Upper lobe of left lung (tissue), 6 donors: ENCODE results near the gene TAGLN3. TPM values are rescaled to one million over a fixed set of nuclear protein-coding genes. Genes with fewer than 3 reads are reported as not detected.

Experiments
- ATAC-seq, 2 donors: fragments of 200-7000 bp; cut with Tn5 transposase; one replicate each; pipeline ENCODE4 v1.9.1; 2022; ENCODE audit warnings: mild to moderate bottlenecking in 2 of 2, moderate library complexity in 2 of 2; ENCODE audit not compliant: low FRiP score in 2 of 2
- DNase-seq, 2 donors: peaks; one replicate each; pipeline ENCODE4 v3.0.0-alpha.2; 2019 to 2020
- H3K27ac ChIP-seq, 4 donors: fragments of 200-600 bp; sonication (generic); one replicate each; pipeline ENCODE4 v1.5.1; 2016 to 2019
- H3K27me3 ChIP-seq, 4 donors: fragments of 200-600 bp; sonication (generic); one replicate each; pipeline ENCODE4 v1.5.1; 2017 to 2019
- H3K36me3 ChIP-seq, 4 donors: fragments of 200-600 bp; sonication (generic); one replicate each; pipeline ENCODE4 v1.5.1; 2016 to 2019
- H3K4me1 ChIP-seq, 4 donors: fragments of 200-600 bp; sonication (generic); one replicate each; pipeline ENCODE4 v1.5.1; 2018 to 2019
- H3K4me3 ChIP-seq, 4 donors: fragments of 200-600 bp; sonication (generic); one replicate each; pipeline ENCODE4 v1.5.1; 2017 to 2019; ENCODE audit warnings: mild to moderate bottlenecking in 2 of 4, moderate library complexity in 1 of 4
- H3K9me3 ChIP-seq, 4 donors: fragments of 200-600 bp; sonication (generic); one replicate each; pipeline ENCODE4 v1.5.1; 2018 to 2019
- CTCF ChIP-seq, 6 experiments: fragments of 450-650 bp in 4 of 6; fragments of 200-600 bp in 2 of 6; sonication (generic) in 2 of 6; IDR thresholded peaks; one replicate each; pipeline ENCODE4 v1.5.1; 2016 to 2019; ENCODE audit warnings: antibody characterized with exemption in 6 of 6
- EP300 ChIP-seq, 4 donors: sonication (generic); formaldehyde crosslinking; IDR thresholded peaks; one replicate each; pipeline ENCODE4 v1.5.1; 2017; ENCODE audit warnings: antibody characterized with exemption in 4 of 4, control low read depth in 2 of 4
- POLR2A ChIP-seq, 4 donors: fragments of 450-650 bp; IDR thresholded peaks; one replicate each; pipeline ENCODE4 v1.5.1; 2016 to 2017; ENCODE audit warnings: antibody characterized with exemption in 4 of 4, mild to moderate bottlenecking in 2 of 4
- POLR2AphosphoS5 ChIP-seq, 2 donors: sonication (generic); formaldehyde crosslinking; IDR thresholded peaks; one replicate each; pipeline ENCODE4 v1.5.1; 2017; ENCODE audit warnings: antibody characterized with exemption in 2 of 2
- WGBS, 2 donors: methylation state at CpG; one replicate each; pipeline ENCODE4 v1.1.5; 2017 to 2018; 5-methylcytosine and 5-hydroxymethylcytosine counted together
- total RNA-seq, 6 donors: library from RNA; depleted of rRNA in 4 of 6; stranded (reverse); fragments of >200 nt in 4 of 6; gene quantifications; one replicate each; pipeline versions ENCODE4 v1.1.0 to v1.2.1, GENCODE V29; 2016 to 2021
- donor health status: DM: no; HTN: no; CAD: no; lungs with moderate emphysema.
- donor health status: DM: no; HTN: yes; CAD: no; lungs with severe emphysema.

TAGLN3 gene
- total RNA-seq, 6 donors from 2014 or later = 1.5 TPM; not detected in 5

GRCh38 chr3:111967068-111967467 is 31.7 kb upstream of the TAGLN3 start:
- H3K4me3 ChIP-seq = no peak overlapping the region
- ATAC-seq (peak in 1 of 2 donors; percentile 29), DNase-seq (no peak)
- H3K4me1 ChIP-seq = peaks cover 4 to 13% (median 9%) of the 10 kb centered on the region in 4 donors
- H3K27me3 ChIP-seq = no peaks in the 10 kb centered on the region
- H3K27ac ChIP-seq = peak overlapping the region in 1 of 4 donors; percentile 18
- H3K36me3 ChIP-seq = peaks cover 0 to 6% (median 0%) of the 10 kb centered on the region in 4 donors
- 23 to 24% methylated on average over 3 of the region's 3 CpGs for WGBS, 2 donors
- H3K9me3 ChIP-seq = no peaks in the 10 kb centered on the region
- TF ChIP-seq EP300 (IDR thresholded peaks at IDR 0.05) (no peak), POLR2A (IDR thresholded peaks at IDR 0.05) (no peak), POLR2AphosphoS5 (IDR thresholded peaks at IDR 0.05) (no peak)

DNA sequence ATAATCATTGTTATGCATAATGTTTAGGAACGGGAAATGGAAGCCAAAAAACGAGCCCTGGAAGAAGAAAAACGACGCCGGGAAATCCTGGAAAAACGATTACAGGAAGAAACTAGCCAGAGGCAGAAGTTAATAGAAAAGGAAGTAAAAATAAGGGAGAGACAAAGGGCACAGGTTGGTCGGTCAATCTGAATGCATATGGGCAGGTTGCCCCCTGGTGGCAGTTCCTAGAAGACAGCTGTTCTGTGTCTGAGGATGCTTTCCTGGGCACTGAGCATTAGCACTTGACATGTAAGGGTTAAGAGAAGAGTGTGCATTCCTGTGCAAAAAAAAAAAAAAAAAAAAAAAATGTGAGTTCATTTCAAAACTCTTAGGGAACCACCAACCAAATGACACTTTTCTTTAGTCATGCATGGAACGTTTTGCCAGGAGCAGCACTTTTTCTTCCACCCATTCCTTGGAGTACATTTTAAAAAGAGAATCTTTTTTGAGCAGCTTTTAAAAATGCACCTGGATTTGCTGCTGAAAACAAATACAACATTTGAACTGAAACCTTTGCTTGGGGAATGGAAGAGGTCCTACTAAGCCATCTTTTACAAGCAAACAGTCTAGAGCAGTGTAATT is 31.0 kb upstream of the TAGLN3 start:
- no peak overlapping the region for H3K4me3 ChIP-seq
- DNase-seq = peak in 1 of 2 donors; percentile 82
- H3K27ac ChIP-seq = peak overlapping the region in 1 of 4 donors; percentile 18
- ATAC-seq = peak; percentile 90 to 94
- H3K4me1 ChIP-seq = peaks cover 4 to 13% (median 9%) of the 10 kb centered on the region in 4 donors
- no peaks in the 10 kb centered on the region for H3K27me3 ChIP-seq
- TF ChIP-seq EP300 (IDR thresholded peaks at IDR 0.05) (no peak), CTCF (IDR thresholded peaks at IDR 0.05) (peak; percentile 73 to 84 (median 82)), POLR2AphosphoS5 (IDR thresholded peaks at IDR 0.05) (peak in 1 of 2 donors; percentile 32)
- no peaks in the 10 kb centered on the region for H3K9me3 ChIP-seq
- peaks cover 0 to 2% (median 0%) of the 10 kb centered on the region in 4 donors for H3K36me3 ChIP-seq
- 9 to 12% methylated on average over 8 of the region's 8 CpGs for WGBS, 2 donors

GRCh38 chr3:111968319-111969054 is 30.2 kb upstream of the TAGLN3 start:
- WGBS, 2 donors = 49 to 57% methylated on average over 5 of the region's 5 CpGs
- Histone ChIP-seq H3K27ac (no peak overlapping the region), H3K36me3 (peaks cover 0 to 4% (median 0%) of the 10 kb centered on the region in 4 donors), H3K4me3 (no peak overlapping the region), H3K9me3 (no peaks in the 10 kb centered on the region), H3K4me1 (peaks cover 4 to 13% (median 9%) of the 10 kb centered on the region in 4 donors), H3K27me3 (no peaks in the 10 kb centered on the region)
- TF ChIP-seq POLR2AphosphoS5 (IDR thresholded peaks at IDR 0.05) (no peak), CTCF (IDR thresholded peaks at IDR 0.05) (no peak), POLR2A (IDR thresholded peaks at IDR 0.05) (no peak), EP300 (IDR thresholded peaks at IDR 0.05) (no peak)
- ATAC-seq = no peak
- DNase-seq = no peak

- peaks cover 0 to 6% (median 0%) of the 10 kb centered on the region in 4 donors for H3K36me3 ChIP-seq
- H3K9me3 ChIP-seq = no peaks in the 10 kb centered on the region
- no peak overlapping the region for H3K4me3 ChIP-seq
- TF ChIP-seq POLR2A (IDR thresholded peaks at IDR 0.05) = no peak
- TF ChIP-seq POLR2AphosphoS5 (IDR thresholded peaks at IDR 0.05) = no peak
- TF ChIP-seq CTCF (IDR thresholded peaks at IDR 0.05) = no peak
- TF ChIP-seq EP300 (IDR thresholded peaks at IDR 0.05) = no peak
- ATAC-seq = no peak
- H3K27ac ChIP-seq = no peak overlapping the region
- peaks cover 4 to 13% (median 9%) of the 10 kb centered on the region in 4 donors for H3K4me1 ChIP-seq
- no peak for DNase-seq
- 66 to 77% methylated on average over 3 of the region's 3 CpGs for WGBS, 2 donors
- H3K27me3 ChIP-seq = no peaks in the 10 kb centered on the region
These were observed 28.3 kb upstream of the TAGLN3 start for GRCh38 chr3:111970376-111970775.

DNA sequence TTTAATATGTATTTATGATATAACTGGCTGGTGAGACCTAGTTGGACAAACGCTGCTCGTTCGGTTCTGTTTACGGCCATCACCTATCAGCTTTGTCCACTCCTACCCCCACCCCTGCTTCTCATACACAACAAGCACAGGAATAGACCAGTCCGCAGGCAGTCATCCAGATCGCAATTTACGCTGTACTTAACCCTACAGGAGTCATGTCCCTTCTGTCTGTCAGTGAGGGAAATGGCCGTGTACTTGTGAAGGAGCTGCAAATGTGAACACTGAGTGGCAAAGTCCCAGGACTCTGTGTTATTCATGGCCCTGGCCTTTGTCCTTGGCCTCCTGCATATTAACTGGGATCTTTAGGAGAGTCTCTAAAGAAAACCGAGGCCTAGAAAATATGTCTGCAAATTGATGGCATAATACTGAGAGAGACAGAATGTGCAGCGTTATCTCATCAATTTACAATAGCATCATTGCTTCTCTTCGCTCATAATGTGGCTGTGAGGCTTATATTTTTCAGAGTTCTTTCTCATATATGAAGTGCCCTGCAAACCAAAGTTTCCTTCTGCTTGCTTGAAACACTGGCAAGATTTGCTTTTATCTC is 27.1 kb upstream of the TAGLN3 start:
- Histone ChIP-seq H3K27me3 (no peaks in the 10 kb centered on the region), H3K36me3 (peaks cover 0 to 6% (median 0%) of the 10 kb centered on the region in 4 donors), H3K4me1 (peaks cover 4 to 11% (median 9%) of the 10 kb centered on the region in 4 donors), H3K4me3 (no peak overlapping the region), H3K27ac (no peak overlapping the region), H3K9me3 (no peaks in the 10 kb centered on the region)
- TF ChIP-seq EP300 (IDR thresholded peaks at IDR 0.05) (no peak), POLR2A (IDR thresholded peaks at IDR 0.05) (no peak), POLR2AphosphoS5 (IDR thresholded peaks at IDR 0.05) (no peak), CTCF (IDR thresholded peaks at IDR 0.05) (no peak)
- DNase-seq (no peak), ATAC-seq (no peak)
- 81 to 83% methylated on average over 11 of the region's 11 CpGs for WGBS, 2 donors
